GM12874 (cell line): ENCODE results near the gene WDR47.

Source experiments
- CTCF ChIP-seq: IDR thresholded peaks from 2 replicates; pipeline ENCODE4 v1.5.1; 2011; ENCODE audit warnings: low read depth, mild to moderate bottlenecking, control low read depth, low read length, moderate library complexity; ENCODE audit not compliant: insufficient read depth

The WDR47 gene

DNA sequence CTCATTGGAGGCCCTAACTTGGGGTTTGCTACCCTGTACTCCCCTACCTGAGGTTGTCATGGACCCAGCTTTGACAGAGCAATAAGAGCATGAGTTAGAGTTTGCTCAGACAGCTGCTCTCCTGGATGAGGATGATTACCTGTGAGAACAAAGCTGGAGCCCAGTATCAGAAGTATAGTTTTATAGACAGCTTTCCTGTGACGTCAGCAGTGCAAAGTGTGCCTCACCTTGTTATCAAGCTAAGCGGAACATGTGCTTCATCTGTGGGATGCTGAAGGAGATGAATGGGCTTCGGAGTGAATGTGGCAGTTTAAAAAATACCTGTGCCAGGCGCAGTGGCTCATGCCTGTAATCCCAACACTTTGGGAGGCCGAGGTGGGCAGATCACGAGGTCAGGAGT is 5.4 kb upstream of the WDR47 start:
- no peak for TF ChIP-seq CTCF

DNA sequence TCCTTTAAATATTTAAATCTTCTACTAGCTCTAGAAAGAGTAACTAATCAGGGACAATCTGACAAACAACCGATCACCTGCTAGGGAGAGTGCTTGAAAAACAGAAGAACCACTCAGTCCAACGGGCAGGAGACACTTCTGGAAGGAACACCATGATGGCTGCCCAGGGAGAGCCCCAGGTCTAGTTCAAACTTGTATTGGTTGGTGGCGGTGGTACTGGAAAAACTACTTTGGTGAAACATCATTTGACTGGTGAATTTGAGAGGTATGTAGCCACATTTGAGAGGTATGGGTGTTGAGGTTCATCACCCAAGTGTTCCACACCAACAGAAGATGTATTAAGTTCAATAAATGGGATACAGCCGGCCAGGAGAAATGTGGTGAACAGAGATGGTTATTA is 4.8 kb upstream of the WDR47 start:
- no peak for TF ChIP-seq CTCF

GRCh38 chr1:109045595-109045994 is 3.7 kb upstream of the WDR47 start:
- TF ChIP-seq CTCF, result no peak

DNA sequence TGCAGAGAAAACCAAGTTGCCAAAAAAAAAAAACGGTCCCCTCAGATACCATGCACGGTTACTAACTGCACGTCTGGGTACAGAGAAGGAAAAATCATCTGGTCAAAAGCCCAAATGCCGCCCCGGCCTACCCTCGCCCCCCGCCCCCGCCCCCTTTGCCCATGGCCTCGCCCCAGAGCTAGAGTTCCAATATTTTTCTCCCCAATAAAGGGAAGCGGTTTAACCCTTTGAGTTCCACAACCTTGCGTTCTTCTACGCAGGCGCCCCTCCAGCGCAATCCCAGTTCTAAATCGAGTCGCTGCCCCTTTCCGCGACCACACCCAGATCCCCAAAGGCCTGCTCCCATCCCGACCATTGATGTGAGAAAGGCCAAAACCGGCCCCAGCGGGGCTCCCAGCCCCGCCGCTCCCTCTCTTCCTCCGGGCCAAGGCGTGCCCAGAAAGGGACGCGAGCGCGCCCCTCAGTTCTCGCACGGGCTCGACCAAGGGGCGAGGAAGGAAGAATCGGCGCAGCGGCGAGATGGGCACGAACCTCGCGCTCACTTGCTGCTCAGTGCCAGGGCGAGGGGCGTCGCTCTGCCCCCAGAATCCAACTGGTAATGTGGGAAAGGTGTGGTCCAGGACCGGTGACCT is 797 bp downstream of the WDR47 start:
- TF ChIP-seq CTCF, result no peak

DNA sequence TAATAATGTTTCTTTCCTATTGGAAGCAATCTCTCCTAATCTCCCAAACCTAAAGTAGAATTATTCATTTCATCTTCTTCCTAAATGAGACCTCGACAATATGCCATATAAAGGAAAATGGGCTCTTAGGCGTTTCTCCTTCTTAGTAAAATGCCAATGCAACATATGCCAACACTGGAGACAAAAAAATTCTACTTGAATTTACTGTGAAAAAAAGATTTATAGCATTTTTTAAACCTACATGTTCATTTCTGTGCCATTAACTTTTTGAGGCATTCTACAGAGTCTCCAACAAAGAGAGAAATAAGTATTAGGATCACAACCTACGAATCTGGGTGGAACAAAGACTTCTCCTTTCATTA is 1.3 kb downstream of the WDR47 start:
- TF ChIP-seq CTCF, result no peak

DNA sequence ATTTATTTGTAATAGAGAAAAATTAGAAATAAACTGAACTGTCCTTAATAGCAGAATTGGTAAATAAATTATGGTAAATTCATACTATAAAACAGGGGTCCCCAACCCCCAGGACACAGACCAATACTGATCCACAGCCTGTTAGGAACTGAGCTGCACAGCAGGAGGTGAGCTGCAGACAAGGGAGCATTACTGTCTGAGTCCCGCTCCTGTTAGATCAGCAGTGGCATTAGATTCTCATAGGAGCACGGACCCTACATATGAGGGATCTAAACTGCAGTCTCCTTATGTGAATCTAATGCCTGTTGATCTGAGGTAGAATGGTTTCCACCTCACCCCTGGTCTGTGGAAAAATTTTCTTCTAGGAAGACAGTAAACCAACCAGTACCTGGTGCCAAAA is 7.5 kb downstream of the WDR47 start:
- no peak for TF ChIP-seq CTCF

- TF ChIP-seq CTCF, result no peak
These were observed 14.1 kb downstream of the WDR47 start for GRCh38 chr1:109027841-109028240.

DNA sequence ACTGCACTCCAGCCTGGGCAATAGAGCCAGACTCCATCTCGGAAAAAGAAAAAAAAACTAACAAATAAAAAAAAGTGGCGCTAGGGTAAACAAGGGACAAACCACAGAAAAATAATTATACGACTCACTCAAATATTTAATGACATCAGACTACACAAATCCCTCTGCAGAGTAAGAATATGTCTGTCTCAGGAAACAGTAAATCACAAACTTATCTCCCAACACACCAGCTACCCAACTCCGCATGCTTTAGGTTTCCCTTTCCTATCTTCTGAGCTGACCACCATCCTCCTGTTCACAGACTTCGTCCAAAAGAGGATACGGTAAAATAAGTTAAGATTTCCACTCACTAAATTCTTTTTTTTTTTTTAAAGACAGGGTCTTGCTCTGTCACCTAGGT is 16.2 kb downstream of the WDR47 start:
- no peak for TF ChIP-seq CTCF
